Neuronal stem cell (in vitro differentiated cells): Measurements from ENCODE around the gene CCHCR1.

Source experiments
- DNase-seq: peaks from one replicate; pipeline ENCODE4 v3.0.0-alpha.2; 2013; ENCODE audit warnings: low spot score
- H2AFZ ChIP-seq: one replicate; pipeline ENCODE4 v1.6.1; 2013; ENCODE audit warnings: mild to moderate bottlenecking, low read length, inconsistent platforms
- H2AK5ac ChIP-seq: 2 replicates; pipeline ENCODE4 v1.6.1; 2013; ENCODE audit warnings: low read depth, mild to moderate bottlenecking, inconsistent platforms, low read length, moderate library complexity, mixed read lengths
- H2BK120ac ChIP-seq: 2 replicates; pipeline ENCODE4 v1.6.1; 2013; ENCODE audit warnings: low read depth, mild to moderate bottlenecking, inconsistent platforms, low read length, moderate library complexity, mixed read lengths
- H2BK12ac ChIP-seq: one replicate; pipeline ENCODE4 v1.6.1; 2013; ENCODE audit warnings: low read length, inconsistent platforms
- H2BK15ac ChIP-seq: 2 replicates; pipeline ENCODE4 v1.6.1; 2013; ENCODE audit warnings: mild to moderate bottlenecking, low read length, inconsistent platforms, mixed read lengths
- H2BK5ac ChIP-seq: one replicate; pipeline ENCODE4 v1.6.1; 2013; ENCODE audit warnings: inconsistent platforms, mild to moderate bottlenecking, low read length, moderate library complexity
- H3K14ac ChIP-seq: one replicate; pipeline ENCODE4 v1.6.1; 2013; ENCODE audit warnings: low read length, inconsistent platforms
- H3K18ac ChIP-seq: 2 replicates; pipeline ENCODE4 v1.6.1; 2013; ENCODE audit warnings: low read length, inconsistent platforms
- H3K23ac ChIP-seq: 2 replicates; pipeline ENCODE4 v1.6.1; 2013; ENCODE audit warnings: low read depth, mild to moderate bottlenecking, mixed read lengths, low read length, inconsistent platforms; ENCODE audit not compliant: poor library complexity
- H3K27ac ChIP-seq: replicated peaks from 3 replicates; pipeline ENCODE4 v1.5.1; 2013; ENCODE audit warnings: low read length, inconsistent platforms
- H3K27me3 ChIP-seq, 3 experiments: 2 replicates each; pipeline ENCODE4 v1.6.1; 2013; ENCODE audit warnings: low read length in 3 of 3, mild to moderate bottlenecking in 2 of 3, inconsistent platforms in 1 of 3, low read depth in 1 of 3, mixed read lengths in 1 of 3, moderate library complexity in 1 of 3; ENCODE audit not compliant: control insufficient read depth in 3 of 3, insufficient read depth in 3 of 3
- H3K36me3 ChIP-seq, 2 donors: replicated peaks in 1 of 2; 2 replicates each; pipeline ENCODE4 v1.6.1; 2013; ENCODE audit warnings: low read length in 2 of 2; ENCODE audit not compliant: control insufficient read depth in 2 of 2, insufficient read depth in 2 of 2
- H3K4ac ChIP-seq: 2 replicates; pipeline ENCODE4 v1.6.1; 2013; ENCODE audit warnings: inconsistent platforms, mild to moderate bottlenecking, low read length, moderate library complexity
- H3K4me1 ChIP-seq, 2 donors: 1 replicate in 1 of 2; 2 replicates in 1 of 2; pipeline ENCODE4 v1.6.1; 2013; ENCODE audit warnings: low read length in 2 of 2, low read depth in 1 of 2; ENCODE audit not compliant: control insufficient read depth in 2 of 2, insufficient read depth in 1 of 2
- H3K4me2 ChIP-seq: one replicate; pipeline ENCODE4 v1.6.1; 2013; ENCODE audit warnings: mild to moderate bottlenecking, low read length, inconsistent platforms; ENCODE audit not compliant: insufficient read depth, poor library complexity, severe bottlenecking
- H3K4me3 ChIP-seq, 2 donors: 2 replicates each; pipeline ENCODE4 v1.5.1; 2013; ENCODE audit warnings: low read length in 2 of 2, mild to moderate bottlenecking in 2 of 2, inconsistent platforms in 1 of 2, moderate library complexity in 1 of 2
- H3K79me1 ChIP-seq: one replicate; pipeline ENCODE4 v1.6.1; 2013; ENCODE audit warnings: low read depth, mild to moderate bottlenecking, inconsistent platforms, low read length, moderate library complexity
- H3K9ac ChIP-seq: one replicate; pipeline ENCODE4 v1.6.1; 2013; ENCODE audit warnings: mild to moderate bottlenecking, low read depth, low read length, inconsistent platforms; ENCODE audit not compliant: poor library complexity
- H3K9me3 ChIP-seq, 2 donors: replicated peaks in 1 of 2; 2 replicates each; pipeline versions ENCODE3 to v1.6.1; 2013; ENCODE audit warnings: low read length in 2 of 2, mild to moderate bottlenecking in 2 of 2, inconsistent platforms in 1 of 2, low read depth in 1 of 2, mixed read lengths in 1 of 2, moderate library complexity in 1 of 2; ENCODE audit not compliant: control insufficient read depth in 2 of 2, insufficient read depth in 1 of 2
- H4K8ac ChIP-seq: one replicate; pipeline ENCODE4 v1.6.1; 2013; ENCODE audit warnings: low read depth, mild to moderate bottlenecking, inconsistent platforms, low read length, moderate library complexity
- H4K91ac ChIP-seq: one replicate; pipeline ENCODE4 v1.6.1; 2013; ENCODE audit warnings: low read length, low read depth, mild to moderate bottlenecking, inconsistent platforms; ENCODE audit not compliant: poor library complexity
- WGBS, 2 donors: extraction: QIAGEN DNeasy Blood & Tissue Kit; methylation state at CpG; one replicate each; pipeline ENCODE4 v1.1.7; 2013; ENCODE audit warnings: missing lambda C conversion rate in 2 of 2, mixed read lengths in 1 of 2; ENCODE audit not compliant: insufficient read length in 2 of 2, insufficient replicate concordance in 1 of 2; ENCODE audit errors: extremely low coverage in 2 of 2; 5-methylcytosine and 5-hydroxymethylcytosine counted together

Gene CCHCR1

DNA sequence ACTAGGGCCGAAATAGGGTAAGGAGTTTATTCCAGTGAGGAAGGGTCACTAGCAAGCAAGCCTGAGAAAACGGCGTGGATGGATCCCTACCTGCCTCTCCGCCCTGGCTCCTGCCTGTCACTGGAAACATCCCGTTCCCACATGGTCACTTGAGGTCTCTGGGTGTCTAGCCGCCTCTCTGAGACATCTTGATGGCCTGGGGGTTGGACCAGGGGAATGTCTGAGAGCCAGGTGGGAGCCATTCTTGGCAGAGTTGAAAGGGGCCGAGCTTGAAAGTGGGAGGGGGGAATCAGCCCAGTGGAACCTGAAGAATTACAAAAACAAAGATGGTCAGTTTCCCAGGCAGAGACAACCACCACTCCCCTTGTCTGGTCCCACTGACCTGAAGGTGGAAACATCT is 961 bp downstream of the CCHCR1 start:
- peaks cover 14 to 38% of the 10 kb centered on the region in 2 donors for H3K36me3 ChIP-seq
- H4K8ac ChIP-seq, result no peak overlapping the region
- H2BK5ac ChIP-seq, result no peak overlapping the region
- H3K14ac ChIP-seq, result no peak overlapping the region
- H4K91ac ChIP-seq, result no peak overlapping the region
- H2BK120ac ChIP-seq, result no peak overlapping the region
- H2BK12ac ChIP-seq, result no peak overlapping the region
- H2BK15ac ChIP-seq, result no peak overlapping the region
- no peak overlapping the region for H2AK5ac ChIP-seq
- no peak overlapping the region for H3K9ac ChIP-seq
- H3K23ac ChIP-seq, result no peak overlapping the region
- WGBS, 2 donors, result no CpG with 5 or more reads among the region's 7 CpGs
- H3K79me1 ChIP-seq, result peaks cover 2% of the 10 kb centered on the region
- peaks cover 10 to 14% of the 10 kb centered on the region in 2 donors for H3K4me1 ChIP-seq
- no peak overlapping the region for H3K18ac ChIP-seq
- H3K4me2 ChIP-seq, result no peak overlapping the region
- H2AFZ ChIP-seq, result no peak overlapping the region
- H3K9me3 ChIP-seq, result no peaks in the 10 kb centered on the region
- H3K4ac ChIP-seq, result no peak overlapping the region
- no peak overlapping the region for H3K27ac ChIP-seq
- no peak overlapping the region for H3K4me3 ChIP-seq
- DNase-seq, result no peak
- H3K27me3 ChIP-seq, result no peaks in the 10 kb centered on the region

DNA sequence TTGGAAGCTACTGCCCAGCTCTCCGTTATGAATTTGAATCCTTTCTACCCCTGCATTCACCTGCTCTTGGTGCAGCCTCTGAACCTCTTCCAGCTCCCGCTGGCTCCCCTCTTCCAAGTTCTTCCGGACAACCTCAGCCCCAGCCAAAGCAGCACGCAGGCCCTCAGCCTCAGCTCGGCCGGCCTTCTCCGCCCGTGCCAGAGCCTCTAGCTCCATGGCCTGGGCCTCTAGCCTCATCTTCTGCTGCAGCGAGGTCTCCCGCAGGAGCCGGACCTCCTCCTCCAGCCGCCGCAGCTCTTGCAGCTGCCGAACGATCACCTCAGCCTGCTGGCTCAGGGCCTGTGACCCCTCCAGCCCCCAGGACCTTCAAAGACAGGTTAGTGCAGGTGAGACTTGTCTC is 3.2 kb downstream of the CCHCR1 start:
- H3K27me3 ChIP-seq, result no peaks in the 10 kb centered on the region
- no peak overlapping the region for H4K91ac ChIP-seq
- H2AFZ ChIP-seq, result no peak overlapping the region
- H3K9me3 ChIP-seq, result no peaks in the 10 kb centered on the region
- H3K18ac ChIP-seq, result no peak overlapping the region
- H2BK120ac ChIP-seq, result no peak overlapping the region
- DNase-seq, result no peak
- H3K4me2 ChIP-seq, result no peak overlapping the region
- no peak overlapping the region for H2BK15ac ChIP-seq
- H2AK5ac ChIP-seq, result no peak overlapping the region
- peaks cover 29 to 47% of the 10 kb centered on the region in 2 donors for H3K36me3 ChIP-seq
- no peak overlapping the region for H4K8ac ChIP-seq
- H3K14ac ChIP-seq, result no peak overlapping the region
- peaks cover 8 to 11% of the 10 kb centered on the region in 2 donors for H3K4me1 ChIP-seq
- no peak overlapping the region for H3K4ac ChIP-seq
- WGBS, 2 donors, result no CpG with 5 or more reads among the region's 15 CpGs
- no peak overlapping the region for H3K27ac ChIP-seq
- H2BK5ac ChIP-seq, result no peak overlapping the region
- H3K79me1 ChIP-seq, result peaks cover 2% of the 10 kb centered on the region
- no peak overlapping the region for H3K23ac ChIP-seq
- H3K4me3 ChIP-seq, result no peak overlapping the region
- H3K9ac ChIP-seq, result no peak overlapping the region
- no peak overlapping the region for H2BK12ac ChIP-seq

DNA sequence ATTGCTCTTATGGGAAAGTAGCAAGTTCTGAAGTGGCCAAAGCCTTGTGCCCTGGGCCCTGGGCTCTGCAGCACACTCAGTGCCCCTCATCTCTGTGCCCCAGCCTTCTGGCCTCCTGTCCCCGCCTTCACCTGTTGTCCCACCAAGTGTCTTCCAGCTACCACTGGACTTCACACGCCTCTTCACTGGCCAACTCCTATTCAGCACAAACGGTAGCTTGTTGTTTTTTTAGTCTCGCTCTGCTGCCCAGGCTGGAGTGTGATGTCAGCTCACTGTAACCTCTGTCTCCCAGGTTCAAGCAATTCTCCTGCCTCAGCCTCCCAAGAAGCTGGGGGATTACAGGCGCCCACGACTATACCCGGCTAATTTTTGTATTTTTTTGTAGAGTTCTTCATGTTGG is 4.8 kb downstream of the CCHCR1 start:
- Histone ChIP-seq H3K36me3 (peaks cover 33 to 59% of the 10 kb centered on the region in 2 donors), H3K23ac (no peak overlapping the region), H4K91ac (no peak overlapping the region), H2BK5ac (no peak overlapping the region), H3K79me1 (peaks cover 2% of the 10 kb centered on the region), H3K9ac (no peak overlapping the region), H3K4ac (no peak overlapping the region), H4K8ac (no peak overlapping the region), H3K4me2 (no peak overlapping the region), H2BK15ac (no peak overlapping the region), H3K4me1 (peaks cover 5% of the 10 kb centered on the region in 2 donors), H2AK5ac (no peak overlapping the region), H2AFZ (no peak overlapping the region), H2BK120ac (no peak overlapping the region), H3K4me3 (no peak overlapping the region), H3K27me3 (no peaks in the 10 kb centered on the region), H3K27ac (no peak overlapping the region), H3K9me3 (no peaks in the 10 kb centered on the region), H3K14ac (no peak overlapping the region), H2BK12ac (no peak overlapping the region), H3K18ac (no peak overlapping the region)
- no peak for DNase-seq
- no CpG with 5 or more reads among the region's 7 CpGs for WGBS, 2 donors

DNA sequence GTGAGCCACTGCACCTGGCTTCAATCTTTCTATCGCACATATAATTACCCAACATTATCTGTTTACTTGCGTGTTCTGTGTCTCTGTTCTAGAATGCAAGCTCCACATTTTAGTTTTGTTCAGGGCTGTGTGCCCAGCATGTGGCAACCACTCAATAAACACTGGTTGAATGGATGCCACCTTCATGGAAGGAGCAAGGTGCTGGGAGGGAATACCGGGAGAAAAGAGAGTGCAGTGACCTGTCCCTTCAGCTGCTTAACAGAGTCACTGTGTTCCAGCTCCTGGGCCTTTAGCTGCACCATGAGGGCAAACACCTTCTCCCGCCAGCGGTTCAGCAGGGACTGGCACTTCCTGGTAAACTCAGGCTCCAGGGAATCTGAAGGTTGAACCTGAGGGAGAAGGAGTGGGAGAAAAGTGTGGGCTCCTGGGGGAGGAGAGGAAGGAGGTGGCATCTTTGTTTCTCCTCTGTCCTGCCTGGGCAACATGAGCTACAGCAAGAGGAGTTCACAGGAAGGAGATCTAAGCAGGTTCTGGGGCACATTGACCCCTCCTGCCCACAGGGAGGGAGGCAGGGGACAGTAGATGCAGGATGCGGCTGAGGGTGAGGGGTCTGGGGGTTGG is 7.7 kb downstream of the CCHCR1 start:
- no peak for DNase-seq
- Histone ChIP-seq H3K4me2 (no peak overlapping the region), H3K36me3 (peaks cover 31 to 60% of the 10 kb centered on the region in 2 donors)

More for the DNA sequence above, 7.7 kb downstream of the CCHCR1 start:
- Histone ChIP-seq H2BK15ac (no peak overlapping the region), H3K27me3 (no peaks in the 10 kb centered on the region), H4K8ac (no peak overlapping the region), H3K9me3 (no peaks in the 10 kb centered on the region), H3K4me1 (no peaks in the 10 kb centered on the region), H3K4ac (no peak overlapping the region), H3K4me3 (no peak overlapping the region), H3K27ac (no peak overlapping the region), H3K14ac (no peak overlapping the region), H2AFZ (no peak overlapping the region), H2AK5ac (no peak overlapping the region), H3K23ac (peak overlapping the region; percentile 8), H2BK120ac (no peak overlapping the region), H2BK5ac (no peak overlapping the region), H4K91ac (no peak overlapping the region), H3K9ac (peak overlapping the region; percentile 30), H3K18ac (no peak overlapping the region), H2BK12ac (no peak overlapping the region), H3K79me1 (peaks cover 2% of the 10 kb centered on the region)
- no CpG with 5 or more reads among the region's 6 CpGs for WGBS, 2 donors
